NOMO-1 (cell line): ENCODE measurements around the gene LILRB1.
A peak's percentile ranks its signal among the peaks of the same experiment; 100 is the strongest.
"Not testable (repeated sequence)": the region's sequence is repeated elsewhere in the genome, so short reads cannot be mapped to it uniquely, and the experiment has no call there.

Experiments used
- DNase-seq, 2 experiments: peaks; one replicate each; lab custom pipeline; 2025; ENCODE audit not compliant: unreplicated experiment in 2 of 2; lab: John Stamatoyannopoulos, UW

LILRB1 gene

GRCh38 chr19:54660964-54661363 lies 30.7 kb downstream of the LILRB1 start:
- DNase-seq: peak; percentile 74 to 76

- DNase-seq: no peak
These were observed 31.7 kb downstream of the LILRB1 start for GRCh38 chr19:54661846-54662481.

GRCh38 chr19:54662730-54663129 lies 32.4 kb downstream of the LILRB1 start, which contains the start of gene LILRB4:
Gene LILRB4 (plus strand): TSS chr19:54662985. CDS start chr19:54663034, 49 bp downstream.
- DNase-seq: peak; percentile 63 to 74

- no peak for DNase-seq
These were observed 35.2 kb downstream of the LILRB1 start for GRCh38 chr19:54665530-54665929.

- no peak for DNase-seq
These were observed 36.9 kb downstream of the LILRB1 start for GRCh38 chr19:54667217-54667616.

- no peak for DNase-seq
These were observed 38.1 kb downstream of the LILRB1 start for GRCh38 chr19:54668353-54668752.

- peak in 1 of 2 experiments; percentile 66 for DNase-seq
These were observed 40.5 kb downstream of the LILRB1 start for GRCh38 chr19:54670576-54671357.

GRCh38 chr19:54673222-54673621 lies 42.9 kb downstream of the LILRB1 start:
- DNase-seq: no peak

- peak; percentile 41 to 64 for DNase-seq
These were observed 43.8 kb downstream of the LILRB1 start for GRCh38 chr19:54674021-54674617.

GRCh38 chr19:54676210-54676834 lies 46.0 kb downstream of the LILRB1 start:
- DNase-seq: peak in 1 of 2 experiments; percentile 42

GRCh38 chr19:54677217-54677616 lies 46.9 kb downstream of the LILRB1 start:
- DNase-seq: no peak

GRCh38 chr19:54681596-54681995 lies 51.3 kb downstream of the LILRB1 start:
- DNase-seq: not testable (repeated sequence)

GRCh38 chr19:54682306-54682856 lies 52.1 kb downstream of the LILRB1 start:
- DNase-seq: peak in 1 of 2 experiments; percentile 37

- peak; percentile 34 to 64 for DNase-seq
These were observed 54.2 kb downstream of the LILRB1 start for GRCh38 chr19:54684527-54684926.
